ENCODE measurements around the gene ZNHIT1. TPM values are rescaled to one million over a fixed set of nuclear protein-coding genes. Genes with fewer than 3 reads are reported as not detected.

The ZNHIT1 gene
- total and polyA plus RNA-seq, 2 of the 8 experiments (the other 6 are each of a cell fraction or from before 2014, with no cell fraction given) = 38.2 to 61.7 TPM

DNA sequence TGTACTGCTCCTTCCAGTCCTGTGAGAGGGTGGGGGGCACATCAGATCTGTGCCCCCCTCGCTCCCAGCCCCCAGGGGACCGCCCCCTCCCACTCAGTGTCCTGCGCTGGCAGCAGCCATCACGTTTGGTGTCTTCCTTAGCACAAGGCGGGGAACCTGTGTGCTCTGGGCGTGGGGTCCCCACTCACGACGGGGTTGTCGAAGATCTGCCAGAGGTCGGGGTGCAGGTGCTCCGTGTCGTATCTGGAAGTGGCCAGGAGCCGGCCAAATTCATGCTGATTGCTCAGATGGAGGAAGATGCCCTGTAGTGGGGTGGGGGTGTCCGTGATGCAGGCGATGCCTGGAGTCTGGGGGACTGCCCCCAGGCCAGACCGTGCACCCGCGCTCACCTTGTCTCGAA is 7.8 kb upstream of the ZNHIT1 start:
- Histone ChIP-seq H2BK15ac (ENCODE audit: low read length) (no peak overlapping the region), H3K4ac (replicated peaks; ENCODE audit: insufficient read length, low read depth, low read length) (no peak overlapping the region), H2AK5ac (ENCODE audit: low read depth, low read length) (no peak overlapping the region), H3K23me2 (ENCODE audit: low read depth, low read length) (no peaks in the 10 kb centered on the region), H2AFZ (ENCODE audit: low read length) (no peak overlapping the region), H3K4me1 (replicated peaks in 1 of 4; ENCODE audit: control insufficient read depth in 3 of 4, insufficient read depth in 4 of 4, low read length in 3 of 4) (peaks cover 0 to 2% (median 0%) of the 10 kb centered on the region in 4 experiments; a peak in 1 of 7 replicates), H3K27ac (ENCODE audit: low read depth, low read length) (no peak overlapping the region), H3K23ac (ENCODE audit: insufficient read length) (no peak overlapping the region), H2BK12ac (ENCODE audit: low read depth, low read length) (no peak overlapping the region), H4K91ac (replicated peaks; ENCODE audit: insufficient read length, low read length) (no peak overlapping the region), H4K8ac (ENCODE audit: extremely low read depth, insufficient read depth, low read length) (no peak overlapping the region), H3K79me2 (ENCODE audit: control insufficient read depth in 1 of 2, insufficient read depth in 2 of 2, low read length in 2 of 2) (no peaks in the 10 kb centered on the region), H4K5ac (ENCODE audit: insufficient read length, low read depth, low read length) (no peak overlapping the region), H2BK120ac (replicated peaks; ENCODE audit: low read depth, low read length) (no peak overlapping the region), H3K9ac (replicated peaks in 1 of 4; ENCODE audit: extremely low read depth in 1 of 4, low read depth in 3 of 4, low read length in 3 of 4) (no peak overlapping the region), H3K36me3 (ENCODE audit: control insufficient read depth in 2 of 4, insufficient read depth in 4 of 4, low read length in 3 of 4) (peaks cover 0 to 4% (median 0%) of the 10 kb centered on the region in 4 experiments; a peak in 3 of 8 replicates), H3K56ac (replicated peaks; ENCODE audit: insufficient read length, low read depth, low read length) (no peak overlapping the region), H4K20me1 (replicated peaks in 1 of 2; ENCODE audit: control insufficient read depth in 1 of 2, insufficient read depth in 2 of 2, low read length in 2 of 2) (peaks cover 0 to 2% of the 10 kb centered on the region in 2 experiments), H3K79me1 (ENCODE audit: low read depth, low read length) (no peaks in the 10 kb centered on the region), H3K4me2 (ENCODE audit: insufficient read depth in 1 of 2, low read depth in 2 of 2, low read length in 2 of 2) (no peak overlapping the region), H3K27me3 (replicated peaks in 1 of 4; ENCODE audit: control insufficient read depth in 3 of 4, extremely low read depth in 1 of 4, insufficient read depth in 3 of 4, low read length in 3 of 4) (no peaks in the 10 kb centered on the region), H3K4me3 (ENCODE audit: extremely low read depth in 1 of 4, insufficient read depth in 2 of 4, low read depth in 3 of 4, low read length in 4 of 4) (no peak overlapping the region), H2BK5ac (ENCODE audit: low read depth, low read length) (no peak overlapping the region), H2BK20ac (ENCODE audit: low read length) (no peak overlapping the region), H3K18ac (ENCODE audit: extremely low read depth, low read length) (no peak overlapping the region), H3K14ac (ENCODE audit: insufficient read length) (no peak overlapping the region), H3K9me3 (ENCODE audit: insufficient read depth in 2 of 2, low read depth in 1 of 2, low read length in 1 of 2) (no peaks in the 10 kb centered on the region)
- FAIRE-seq (no peak), DNase-seq (ENCODE audit: low read depth in 1 of 2, low spot score in 2 of 2) (no peak)
- POLR2A ChIA-PET (ENCODE audit: partially characterized antibody) = interaction anchor here (0.9 to 1.8 kb wide), 4 partner anchors 10 to 64 kb away, joined by 3 to 6 read pairs (median 4); partner anchors contain the start of gene MOGAT3
- CTCF ChIA-PET (ENCODE audit: partially characterized antibody) = interaction anchor here (1.1 to 1.6 kb wide), 5 partner anchors 17 to 72 kb away, joined by 3 to 7 read pairs (median 4); no protein-coding TSS in a partner anchor
- WGBS, 2 experiments (ENCODE audit: extremely low coverage in 1 of 2, insufficient coverage in 1 of 2, insufficient read length in 1 of 2, insufficient replicate concordance in 2 of 2, low coverage in 1 of 2, low lambda C conversion rate in 2 of 2, missing lambda C conversion rate in 1 of 2) = 95% methylated on average over 18 of the region's 19 CpGs; no CpG with 5 or more reads in 1 of the 2 experiments
- TF ChIP-seq TCF12 (IDR thresholded peaks at IDR 0.05; ENCODE audit: low read depth, low read length) (no peak), BRCA1 (IDR thresholded peaks at IDR 0.05; ENCODE audit: low read depth, low read length) (no peak), TEAD4 (IDR thresholded peaks at IDR 0.05; ENCODE audit: low read depth, low read length) (no peak), CHD2 (IDR thresholded peaks at IDR 0.05; ENCODE audit: low read length) (no peak), RFX5 (IDR thresholded peaks at IDR 0.05; ENCODE audit: borderline replicate concordance, low read depth, low read length) (no peak), CTBP2 (IDR thresholded peaks at IDR 0.05; ENCODE audit: borderline replicate concordance, insufficient read depth, insufficient read length, low read length) (no peak), EP300 (IDR thresholded peaks at IDR 0.05; ENCODE audit: borderline replicate concordance in 1 of 2, low read depth in 2 of 2, low read length in 2 of 2) (no peak), HDAC6 (IDR thresholded peaks at IDR 0.05; ENCODE audit: low read depth, low read length) (no peak), NRF1 (IDR thresholded peaks at IDR 0.05; ENCODE audit: low read depth, low read length) (no peak), CEBPB (IDR thresholded peaks at IDR 0.05; ENCODE audit: low read depth, low read length) (no peak), SIN3A (conservative IDR thresholded peaks at IDR 0.05 in 1 of 2, IDR thresholded peaks at IDR 0.05 in 1 of 2; ENCODE audit: low read depth in 1 of 2, low read length in 2 of 2) (no peak), TBP (IDR thresholded peaks at IDR 0.05; ENCODE audit: low read depth, low read length) (no peak), BCL11A (IDR thresholded peaks at IDR 0.05; ENCODE audit: low read depth in 2 of 2, low read length in 2 of 2) (no peak), SIRT6 (IDR thresholded peaks at IDR 0.05; ENCODE audit: low read length) (no peak), SP2 (IDR thresholded peaks at IDR 0.05; ENCODE audit: low read length) (no peak)
